ENCODE results near the gene RALA. TPM values are rescaled to one million over a fixed set of nuclear protein-coding genes. Genes with fewer than 3 reads are reported as not detected.

Gene RALA
- total and polyA plus RNA-seq, 2 donors = 11.6 to 38.2 TPM

- no peak for DNase-seq (ENCODE audit: low read depth in 6 of 9, low spot score in 9 of 9)
- Histone ChIP-seq H3K27me3 (ENCODE audit: control insufficient read depth in 2 of 2, insufficient read depth in 1 of 2, low read length in 1 of 2) (no peaks in the 10 kb centered on the region), H3K27ac (ENCODE audit: low read depth in 1 of 2, low read length in 1 of 2) (no peak overlapping the region), H3K4me3 (ENCODE audit: low read length in 2 of 2) (no peak overlapping the region), H3K4me1 (ENCODE audit: control insufficient read depth in 2 of 2, insufficient read depth in 2 of 2, low read length in 2 of 2) (no peaks in the 10 kb centered on the region), H3K9me3 (ENCODE audit: control insufficient read depth in 2 of 2, insufficient read depth in 1 of 2, low read length in 1 of 2) (no peaks in the 10 kb centered on the region), H3K36me3 (ENCODE audit: control insufficient read depth in 2 of 2, insufficient read depth in 2 of 2, low read length in 1 of 2) (no peaks in the 10 kb centered on the region)
- WGBS = 98% methylated on average over 3 of the region's 3 CpGs
Observed at GRCh38 chr7:39651265-39651664, 27.9 kb downstream of the RALA start.

GRCh38 chr7:39656415-39656814, 33.0 kb downstream of the RALA start:
- Histone ChIP-seq H3K4me3 (ENCODE audit: low read length in 2 of 2) (no peak overlapping the region), H3K4me1 (ENCODE audit: control insufficient read depth in 2 of 2, insufficient read depth in 2 of 2, low read length in 2 of 2) (peaks cover 0 to 2% of the 10 kb centered on the region in 2 donors), H3K36me3 (ENCODE audit: control insufficient read depth in 2 of 2, insufficient read depth in 2 of 2, low read length in 1 of 2) (no peaks in the 10 kb centered on the region), H3K9me3 (ENCODE audit: control insufficient read depth in 2 of 2, insufficient read depth in 1 of 2, low read length in 1 of 2) (peaks cover 0 to 5% of the 10 kb centered on the region in 2 donors), H3K27me3 (ENCODE audit: control insufficient read depth in 2 of 2, insufficient read depth in 1 of 2, low read length in 1 of 2) (no peaks in the 10 kb centered on the region), H3K27ac (ENCODE audit: low read depth in 1 of 2, low read length in 1 of 2) (no peak overlapping the region)
- WGBS = 26% methylated on average over 1 of the region's 1 CpG
- peak in 1 of 9 donors; percentile 12 for DNase-seq (ENCODE audit: low read depth in 6 of 9, low spot score in 9 of 9)

GRCh38 chr7:39659356-39660013, 36.1 kb downstream of the RALA start:
- no peak for DNase-seq (ENCODE audit: low read depth in 6 of 9, low spot score in 9 of 9)
- Histone ChIP-seq H3K9me3 (ENCODE audit: control insufficient read depth in 2 of 2, insufficient read depth in 1 of 2, low read length in 1 of 2) (peaks cover 1 to 12% of the 10 kb centered on the region in 2 donors), H3K27me3 (ENCODE audit: control insufficient read depth in 2 of 2, insufficient read depth in 1 of 2, low read length in 1 of 2) (no peaks in the 10 kb centered on the region), H3K4me3 (ENCODE audit: low read length in 2 of 2) (no peak overlapping the region), H3K36me3 (ENCODE audit: control insufficient read depth in 2 of 2, insufficient read depth in 2 of 2, low read length in 1 of 2) (no peaks in the 10 kb centered on the region), H3K27ac (ENCODE audit: low read depth in 1 of 2, low read length in 1 of 2) (no peak overlapping the region), H3K4me1 (ENCODE audit: control insufficient read depth in 2 of 2, insufficient read depth in 2 of 2, low read length in 2 of 2) (peaks cover 0 to 2% of the 10 kb centered on the region in 2 donors)
- 99% methylated on average over 5 of the region's 5 CpGs for WGBS

- peaks cover 1 to 12% of the 10 kb centered on the region in 2 donors for H3K9me3 ChIP-seq (ENCODE audit: control insufficient read depth in 2 of 2, insufficient read depth in 1 of 2, low read length in 1 of 2)
- 99% methylated on average over 6 of the region's 6 CpGs for WGBS
- H3K27ac ChIP-seq (ENCODE audit: low read depth in 1 of 2, low read length in 1 of 2) = no peak overlapping the region
- no peaks in the 10 kb centered on the region for H3K36me3 ChIP-seq (ENCODE audit: control insufficient read depth in 2 of 2, insufficient read depth in 2 of 2, low read length in 1 of 2)
- DNase-seq (ENCODE audit: low read depth in 6 of 9, low spot score in 9 of 9) = no peak
- H3K27me3 ChIP-seq (ENCODE audit: control insufficient read depth in 2 of 2, insufficient read depth in 1 of 2, low read length in 1 of 2) = no peaks in the 10 kb centered on the region
- no peaks in the 10 kb centered on the region for H3K4me1 ChIP-seq (ENCODE audit: control insufficient read depth in 2 of 2, insufficient read depth in 2 of 2, low read length in 2 of 2)
- H3K4me3 ChIP-seq (ENCODE audit: low read length in 2 of 2) = no peak overlapping the region
Observed at GRCh38 chr7:39661960-39662359, 38.6 kb downstream of the RALA start.

- Histone ChIP-seq H3K27me3 (ENCODE audit: control insufficient read depth in 2 of 2, insufficient read depth in 1 of 2, low read length in 1 of 2) (no peaks in the 10 kb centered on the region), H3K36me3 (ENCODE audit: control insufficient read depth in 2 of 2, insufficient read depth in 2 of 2, low read length in 1 of 2) (no peaks in the 10 kb centered on the region), H3K9me3 (ENCODE audit: control insufficient read depth in 2 of 2, insufficient read depth in 1 of 2, low read length in 1 of 2) (peaks cover 1 to 12% of the 10 kb centered on the region in 2 donors), H3K4me1 (ENCODE audit: control insufficient read depth in 2 of 2, insufficient read depth in 2 of 2, low read length in 2 of 2) (no peaks in the 10 kb centered on the region), H3K27ac (ENCODE audit: low read depth in 1 of 2, low read length in 1 of 2) (no peak overlapping the region), H3K4me3 (ENCODE audit: low read length in 2 of 2) (no peak overlapping the region)
- no peak for DNase-seq (ENCODE audit: low read depth in 6 of 9, low spot score in 9 of 9)
Observed at GRCh38 chr7:39663263-39663662, 39.9 kb downstream of the RALA start.

GRCh38 chr7:39664057-39664456, 40.7 kb downstream of the RALA start:
- H3K36me3 ChIP-seq (ENCODE audit: control insufficient read depth in 2 of 2, insufficient read depth in 2 of 2, low read length in 1 of 2) = no peaks in the 10 kb centered on the region
- no peak overlapping the region for H3K4me3 ChIP-seq (ENCODE audit: low read length in 2 of 2)
- 98% methylated on average over 1 of the region's 1 CpG for WGBS
- H3K4me1 ChIP-seq (ENCODE audit: control insufficient read depth in 2 of 2, insufficient read depth in 2 of 2, low read length in 2 of 2) = no peaks in the 10 kb centered on the region
- no peaks in the 10 kb centered on the region for H3K27me3 ChIP-seq (ENCODE audit: control insufficient read depth in 2 of 2, insufficient read depth in 1 of 2, low read length in 1 of 2)
- DNase-seq (ENCODE audit: low read depth in 6 of 9, low spot score in 9 of 9) = no peak
- H3K9me3 ChIP-seq (ENCODE audit: control insufficient read depth in 2 of 2, insufficient read depth in 1 of 2, low read length in 1 of 2) = peaks cover 1 to 12% of the 10 kb centered on the region in 2 donors
- no peak overlapping the region for H3K27ac ChIP-seq (ENCODE audit: low read depth in 1 of 2, low read length in 1 of 2)

GRCh38 chr7:39664585-39664984, 41.2 kb downstream of the RALA start:
- H3K27me3 ChIP-seq (ENCODE audit: control insufficient read depth in 2 of 2, insufficient read depth in 1 of 2, low read length in 1 of 2) = no peaks in the 10 kb centered on the region
- H3K4me1 ChIP-seq (ENCODE audit: control insufficient read depth in 2 of 2, insufficient read depth in 2 of 2, low read length in 2 of 2) = no peaks in the 10 kb centered on the region
- H3K4me3 ChIP-seq (ENCODE audit: low read length in 2 of 2) = no peak overlapping the region
- H3K36me3 ChIP-seq (ENCODE audit: control insufficient read depth in 2 of 2, insufficient read depth in 2 of 2, low read length in 1 of 2) = no peaks in the 10 kb centered on the region
- H3K9me3 ChIP-seq (ENCODE audit: control insufficient read depth in 2 of 2, insufficient read depth in 1 of 2, low read length in 1 of 2) = peaks cover 1 to 12% of the 10 kb centered on the region in 2 donors
- H3K27ac ChIP-seq (ENCODE audit: low read depth in 1 of 2, low read length in 1 of 2) = no peak overlapping the region
- no peak for DNase-seq (ENCODE audit: low read depth in 6 of 9, low spot score in 9 of 9)
- WGBS = 96% methylated on average over 3 of the region's 3 CpGs

GRCh38 chr7:39666562-39666961, 43.2 kb downstream of the RALA start:
- WGBS = 99% methylated on average over 2 of the region's 2 CpGs
- Histone ChIP-seq H3K36me3 (ENCODE audit: control insufficient read depth in 2 of 2, insufficient read depth in 2 of 2, low read length in 1 of 2) (no peaks in the 10 kb centered on the region), H3K27ac (ENCODE audit: low read depth in 1 of 2, low read length in 1 of 2) (no peak overlapping the region), H3K4me1 (ENCODE audit: control insufficient read depth in 2 of 2, insufficient read depth in 2 of 2, low read length in 2 of 2) (no peaks in the 10 kb centered on the region), H3K4me3 (ENCODE audit: low read length in 2 of 2) (no peak overlapping the region), H3K27me3 (ENCODE audit: control insufficient read depth in 2 of 2, insufficient read depth in 1 of 2, low read length in 1 of 2) (no peaks in the 10 kb centered on the region), H3K9me3 (ENCODE audit: control insufficient read depth in 2 of 2, insufficient read depth in 1 of 2, low read length in 1 of 2) (peaks cover 1 to 5% of the 10 kb centered on the region in 2 donors)
- DNase-seq (ENCODE audit: low read depth in 6 of 9, low spot score in 9 of 9) = no peak

- Histone ChIP-seq H3K9me3 (ENCODE audit: control insufficient read depth in 2 of 2, insufficient read depth in 1 of 2, low read length in 1 of 2) (no peaks in the 10 kb centered on the region), H3K4me3 (ENCODE audit: low read length in 2 of 2) (no peak overlapping the region), H3K27ac (ENCODE audit: low read depth in 1 of 2, low read length in 1 of 2) (no peak overlapping the region), H3K27me3 (ENCODE audit: control insufficient read depth in 2 of 2, insufficient read depth in 1 of 2, low read length in 1 of 2) (no peaks in the 10 kb centered on the region), H3K36me3 (ENCODE audit: control insufficient read depth in 2 of 2, insufficient read depth in 2 of 2, low read length in 1 of 2) (no peaks in the 10 kb centered on the region), H3K4me1 (ENCODE audit: control insufficient read depth in 2 of 2, insufficient read depth in 2 of 2, low read length in 2 of 2) (no peaks in the 10 kb centered on the region)
- no peak for DNase-seq (ENCODE audit: low read depth in 6 of 9, low spot score in 9 of 9)
- WGBS = 93% methylated on average over 3 of the region's 3 CpGs
Observed at GRCh38 chr7:39667341-39667923, 44.1 kb downstream of the RALA start.

Data from thymus (tissue), 11 donors.